Natural killer cell (primary cell): ENCODE measurements around the gene PPAN. TPM values are rescaled to one million over a fixed set of nuclear protein-coding genes. Genes with fewer than 3 reads are reported as not detected.

Experiments used
- ATAC-seq, 3 donors: fragments of 150-1000 bp in 2 of 3; fragments of 200-7000 bp in 1 of 3; cut with Tn5 transposase; 1 replicate in 1 of 3; 2 replicates in 2 of 3; pipeline ENCODE4 v1.10.0; 2021; ENCODE audit warnings: mild to moderate bottlenecking in 2 of 3, moderate library complexity in 2 of 3
- DNase-seq, 2 donors: peaks; one replicate each; pipeline versions ENCODE4 v3.0.0 to v3.0.0-alpha.2; 2013 to 2021; ENCODE audit warnings: mixed read lengths in 1 of 2
- H3K27ac ChIP-seq: one replicate; pipeline ENCODE4 v1.5.1; 2013; ENCODE audit warnings: mild to moderate bottlenecking, low read length
- H3K27me3 ChIP-seq: one replicate; pipeline ENCODE4 v1.6.1; 2013; ENCODE audit warnings: low read length; ENCODE audit not compliant: control insufficient read depth, insufficient read depth
- H3K36me3 ChIP-seq: one replicate; pipeline ENCODE4 v1.6.1; 2013; ENCODE audit warnings: low read length; ENCODE audit not compliant: control insufficient read depth, insufficient read depth
- H3K4me1 ChIP-seq: one replicate; pipeline ENCODE4 v1.6.1; 2013; ENCODE audit warnings: low read length; ENCODE audit not compliant: control insufficient read depth, insufficient read depth
- H3K4me3 ChIP-seq: one replicate; pipeline ENCODE4 v1.5.1; 2013; ENCODE audit warnings: low read length
- H3K9me3 ChIP-seq: one replicate; pipeline ENCODE4 v1.6.1; 2013; ENCODE audit warnings: low read length; ENCODE audit not compliant: control insufficient read depth, insufficient read depth
- H3K27ac Mint-ChIP-seq, 2 donors: one replicate each; pipeline ENCODE4 v1.8.0; 2022; ENCODE audit warnings: mild to moderate bottlenecking in 2 of 2, mixed read lengths in 2 of 2, moderate library complexity in 1 of 2
- H3K27me3 Mint-ChIP-seq, 2 donors: one replicate each; pipeline ENCODE4 v1.8.0; 2022; ENCODE audit warnings: low read depth in 2 of 2, mixed read lengths in 2 of 2
- H3K36me3 Mint-ChIP-seq: one replicate; pipeline ENCODE4 v1.8.0; 2022; ENCODE audit warnings: mixed read lengths
- H3K4me1 Mint-ChIP-seq, 2 donors: one replicate each; pipeline ENCODE4 v1.8.0; 2022; ENCODE audit warnings: mixed read lengths in 2 of 2
- H3K4me3 Mint-ChIP-seq: one replicate; pipeline ENCODE4 v1.8.0; 2022; ENCODE audit warnings: mild to moderate bottlenecking, moderate library complexity, mixed read lengths
- H3K9me3 Mint-ChIP-seq, 2 donors: one replicate each; pipeline ENCODE4 v1.8.0; 2022; ENCODE audit warnings: mixed read lengths in 2 of 2
- CTCF ChIP-seq: fragments of 200-600 bp; IDR thresholded peaks from one replicate; pipeline ENCODE4 v1.8.0; 2022; ENCODE audit warnings: antibody characterized with exemption
- WGBS: methylation state at CpG from one replicate; pipeline ENCODE4 v1.1.7; 2013; ENCODE audit warnings: missing lambda C conversion rate; ENCODE audit not compliant: insufficient coverage; 5-methylcytosine and 5-hydroxymethylcytosine counted together
- intact Hi-C: fragments of 100-400 bp; cut with micrococcal nuclease; formaldehyde crosslinking; loops from one replicate; pipeline ENCODE4 v1.14.2; 2022
- total RNA-seq, 4 donors: library from RNA; stranded (reverse); fragments of 120-200 nt in 1 of 4; gene quantifications; one replicate each; pipeline versions ENCODE4 v1.2.3 to v1.2.4, GENCODE V29; 2013 to 2022

The PPAN gene
- total RNA-seq, 3 donors from 2014 or later (not counting 1 experiment from before 2014, with no cell fraction given): 60.0 to 72.2 (median 69.2) TPM

GRCh38 chr19:10091370-10091687 lies 14.8 kb upstream of the PPAN start:
- H3K4me1 Mint-ChIP-seq: peaks cover 18 to 22% of the 10 kb centered on the region in 2 donors

GRCh38 chr19:10091895-10092641 lies 14.1 kb upstream of the PPAN start:
- Histone ChIP-seq H3K9me3 (no peaks in the 10 kb centered on the region), H3K27me3 (no peaks in the 10 kb centered on the region), H3K4me1 (peaks cover 28% of the 10 kb centered on the region), H3K4me3 (no peak overlapping the region), H3K27ac (no peak overlapping the region), H3K36me3 (peaks cover 39% of the 10 kb centered on the region)
- DNase-seq: no peak
- peaks cover 5% of the 10 kb centered on the region for H3K36me3 Mint-ChIP-seq
- H3K4me3 Mint-ChIP-seq: peak overlapping the region; percentile 2
- peak overlapping the region in 1 of 2 donors; percentile 74 for H3K27ac Mint-ChIP-seq
- TF ChIP-seq CTCF: no peak
- H3K4me1 Mint-ChIP-seq: peaks cover 18 to 19% of the 10 kb centered on the region in 2 donors
- WGBS: 86% methylated on average over 13 of the region's 13 CpGs
- ATAC-seq: no peak
- intact Hi-C loops: no loop called here
- H3K27me3 Mint-ChIP-seq: no peaks in the 10 kb centered on the region
- no peaks in the 10 kb centered on the region for H3K9me3 Mint-ChIP-seq

More at GRCh38 chr19:10091370-10091687, 14.8 kb upstream of the PPAN start:
- Histone ChIP-seq H3K27ac (no peak overlapping the region), H3K9me3 (no peaks in the 10 kb centered on the region), H3K4me3 (no peak overlapping the region), H3K4me1 (peaks cover 28% of the 10 kb centered on the region), H3K36me3 (peaks cover 39% of the 10 kb centered on the region), H3K27me3 (no peaks in the 10 kb centered on the region)
- 96% methylated on average over 17 of the region's 17 CpGs for WGBS
- intact Hi-C loops: no loop called here
- Mint-ChIP-seq H3K27ac (peak overlapping the region in 1 of 2 donors; percentile 74), H3K36me3 (peaks cover 5% of the 10 kb centered on the region), H3K9me3 (no peaks in the 10 kb centered on the region), H3K27me3 (no peaks in the 10 kb centered on the region), H3K4me3 (no peak overlapping the region)
- no peak for ATAC-seq
- no peak for TF ChIP-seq CTCF
- no peak for DNase-seq

GRCh38 chr19:10092648-10093294 lies 13.4 kb upstream of the PPAN start:
- Mint-ChIP-seq H3K9me3 (no peaks in the 10 kb centered on the region), H3K4me1 (peaks cover 11 to 12% of the 10 kb centered on the region in 2 donors), H3K36me3 (peaks cover 5% of the 10 kb centered on the region), H3K27me3 (no peaks in the 10 kb centered on the region), H3K4me3 (no peak overlapping the region), H3K27ac (peak overlapping the region; percentile 39 to 68)
- WGBS: 96% methylated on average over 9 of the region's 9 CpGs
- no peak for TF ChIP-seq CTCF
- H3K9me3 ChIP-seq: no peaks in the 10 kb centered on the region
- ATAC-seq: no peak
- H3K4me3 ChIP-seq: no peak overlapping the region
- H3K36me3 ChIP-seq: peaks cover 39% of the 10 kb centered on the region
- H3K27ac ChIP-seq: no peak overlapping the region
- no peak for DNase-seq
- no peaks in the 10 kb centered on the region for H3K27me3 ChIP-seq
- peaks cover 23% of the 10 kb centered on the region for H3K4me1 ChIP-seq
- intact Hi-C loops: no loop called here
